ENCODE measurements around the gene LCE1C.

Gene LCE1C

GRCh38 chr1:152777510-152778137 lies 28.8 kb downstream of the LCE1C start:
- no peak for DNase-seq
- peaks cover 3% of the 10 kb centered on the region for H3K27me3 Mint-ChIP-seq
- H3K27ac Mint-ChIP-seq: no peak overlapping the region
- H3K4me1 Mint-ChIP-seq: no peaks in the 10 kb centered on the region
- no peak overlapping the region for H3K4me3 Mint-ChIP-seq
- H3K36me3 Mint-ChIP-seq: no peaks in the 10 kb centered on the region
- no peaks in the 10 kb centered on the region for H3K9me3 Mint-ChIP-seq
- CTCF ChIA-PET: interaction anchor here (0.7 to 2.5 kb wide), 3 partner anchors 11 to 41 kb away, joined by 3 to 11 read pairs (median 3); no protein-coding TSS in a partner anchor

DNA sequence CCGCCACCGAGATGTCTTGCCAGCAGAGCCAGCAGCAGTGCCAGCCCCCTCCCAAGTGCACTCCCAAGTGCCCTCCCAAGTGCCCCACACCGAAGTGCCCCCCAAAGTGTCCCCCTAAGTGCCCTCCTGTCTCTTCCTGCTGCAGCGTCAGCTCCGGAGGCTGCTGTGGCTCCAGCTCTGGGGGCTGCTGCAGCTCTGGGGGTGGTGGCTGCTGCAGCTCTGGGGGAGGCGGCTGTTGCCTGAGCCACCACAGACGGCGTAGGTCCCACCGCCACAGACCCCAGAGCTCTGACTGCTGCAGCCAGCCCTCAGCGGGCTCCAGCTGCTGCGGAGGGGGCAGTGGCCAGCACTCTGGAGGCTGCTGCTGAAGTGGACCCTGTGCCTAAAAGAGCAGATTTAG lies 30.1 kb downstream of the LCE1C start:
- no peaks in the 10 kb centered on the region for H3K9me3 Mint-ChIP-seq
- CTCF ChIA-PET: interaction anchor here (2.5 kb wide), 1 partner anchor 12 kb away, joined by 11 read pairs; no protein-coding TSS in a partner anchor
- H3K4me3 Mint-ChIP-seq: no peak overlapping the region
- H3K4me1 Mint-ChIP-seq: no peaks in the 10 kb centered on the region
- no peak for DNase-seq
- H3K27me3 Mint-ChIP-seq: peaks cover 3% of the 10 kb centered on the region
- H3K36me3 Mint-ChIP-seq: no peaks in the 10 kb centered on the region
- H3K27ac Mint-ChIP-seq: no peak overlapping the region

DNA sequence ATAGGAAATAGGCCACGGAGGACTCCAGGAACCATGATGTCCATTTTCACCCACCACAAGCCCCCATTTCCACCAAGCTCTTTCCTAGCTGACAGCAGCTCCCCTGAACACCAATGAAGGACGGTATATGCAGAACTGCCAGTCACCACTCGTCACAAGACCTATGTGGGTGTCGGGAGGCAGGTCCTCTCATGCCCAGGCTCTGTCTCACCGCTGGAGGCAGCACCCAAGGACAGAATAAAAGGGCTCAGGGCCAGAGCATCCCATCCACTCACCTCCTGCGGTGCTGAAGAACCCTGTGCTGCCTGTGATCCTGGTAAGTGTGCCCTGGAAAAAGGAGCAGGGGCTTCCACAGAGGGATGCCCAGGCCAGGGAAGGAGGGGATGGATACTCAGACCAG lies 31.6 kb downstream of the LCE1C start, which contains the start of gene LCE1F:
TSS of gene LCE1F (plus strand) at position 266 of the 400 bp plus-strand sequence. CDS start 1,232 bp downstream, outside the sequence.
- Mint-ChIP-seq H3K36me3 (no peaks in the 10 kb centered on the region), H3K27ac (no peak within 1 kb of the TSS), H3K4me3 (no peak within 1 kb of the TSS), H3K27me3 (peaks cover 3% of the 10 kb centered on the region), H3K4me1 (no peaks in the 10 kb centered on the region), H3K9me3 (no peaks in the 10 kb centered on the region)
- no peak for DNase-seq
- CTCF ChIA-PET: no interaction called here

- CTCF ChIA-PET: no interaction called here
These were observed 36.0 kb downstream of the LCE1C start for GRCh38 chr1:152770411-152770810.

DNA sequence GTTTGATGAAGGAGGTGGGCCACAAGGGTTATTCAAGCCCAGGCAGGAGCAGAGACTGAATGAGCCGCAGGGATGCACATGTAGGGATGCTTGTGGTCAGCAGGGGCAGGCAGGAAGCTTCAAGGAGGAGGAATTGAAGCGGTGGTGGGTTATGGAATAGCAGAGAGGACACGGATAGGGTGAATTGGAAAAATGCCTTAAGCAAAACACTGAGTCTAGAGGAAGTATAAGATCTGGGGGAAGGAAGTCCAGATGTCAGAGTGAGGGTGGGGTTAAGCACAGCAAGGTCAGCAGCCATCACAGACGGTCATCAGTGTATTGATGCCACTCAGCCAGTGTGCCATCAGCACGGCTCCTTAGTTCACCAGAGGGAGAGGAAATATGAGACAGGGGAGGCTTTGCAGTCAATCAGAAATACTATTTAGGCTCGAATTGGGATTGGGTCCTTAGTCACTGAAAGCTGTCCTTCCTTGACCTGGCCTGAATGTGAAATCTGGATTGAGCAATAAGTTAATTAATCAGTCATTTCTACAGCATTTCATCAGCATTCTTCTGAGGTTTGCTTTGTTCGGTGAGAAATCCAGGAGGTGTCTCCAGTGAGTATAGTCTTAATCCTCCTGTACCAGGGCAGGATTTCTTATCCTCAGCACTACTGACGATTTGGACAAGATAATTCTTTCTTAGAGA lies 37.5 kb downstream of the LCE1C start:
- CTCF ChIA-PET: no interaction called here
- Mint-ChIP-seq H3K9me3 (no peaks in the 10 kb centered on the region), H3K27me3 (no peaks in the 10 kb centered on the region), H3K4me3 (no peak overlapping the region), H3K4me1 (no peaks in the 10 kb centered on the region), H3K36me3 (no peaks in the 10 kb centered on the region), H3K27ac (no peak overlapping the region)
- DNase-seq: no peak

More at GRCh38 chr1:152770411-152770810, 36.0 kb downstream of the LCE1C start:
- Mint-ChIP-seq H3K27me3 (no peaks in the 10 kb centered on the region), H3K36me3 (no peaks in the 10 kb centered on the region), H3K4me3 (no peak overlapping the region), H3K9me3 (no peaks in the 10 kb centered on the region), H3K27ac (no peak overlapping the region), H3K4me1 (no peaks in the 10 kb centered on the region)
- DNase-seq: no peak

DNA sequence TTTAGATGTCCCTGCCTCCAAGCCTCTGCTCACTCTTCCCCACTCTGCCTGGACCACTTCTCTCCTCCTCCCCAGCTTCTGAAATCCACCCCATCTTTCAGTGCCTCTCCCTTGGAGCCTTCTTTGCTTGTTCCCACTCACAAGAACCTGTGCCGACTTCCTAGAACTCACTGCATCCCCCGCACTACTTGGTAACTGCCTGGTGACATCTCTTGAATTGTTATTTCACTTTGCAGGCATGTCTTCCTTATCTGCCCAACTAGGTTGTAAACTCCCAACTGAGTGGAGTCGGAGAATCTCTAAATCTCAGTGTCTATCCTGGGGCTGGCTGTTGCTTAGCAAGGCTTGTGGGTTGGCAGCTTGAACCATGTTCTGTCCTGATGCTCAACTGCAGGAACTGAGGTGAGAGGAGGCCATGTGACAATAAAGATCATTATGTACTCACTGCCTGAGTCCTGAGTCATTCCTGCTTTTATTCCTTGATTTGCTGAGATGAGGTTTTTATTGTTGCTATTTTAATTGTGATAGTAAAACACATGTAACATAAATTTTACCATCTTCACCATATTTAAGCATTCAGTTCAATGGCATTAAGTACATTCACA lies 44.7 kb downstream of the LCE1C start:
- CTCF ChIA-PET: no interaction called here
- Mint-ChIP-seq H3K4me1 (no peaks in the 10 kb centered on the region), H3K36me3 (no peaks in the 10 kb centered on the region), H3K9me3 (no peaks in the 10 kb centered on the region), H3K4me3 (no peak overlapping the region), H3K27ac (no peak overlapping the region), H3K27me3 (peaks cover 4% of the 10 kb centered on the region)
- DNase-seq: no peak

DNA sequence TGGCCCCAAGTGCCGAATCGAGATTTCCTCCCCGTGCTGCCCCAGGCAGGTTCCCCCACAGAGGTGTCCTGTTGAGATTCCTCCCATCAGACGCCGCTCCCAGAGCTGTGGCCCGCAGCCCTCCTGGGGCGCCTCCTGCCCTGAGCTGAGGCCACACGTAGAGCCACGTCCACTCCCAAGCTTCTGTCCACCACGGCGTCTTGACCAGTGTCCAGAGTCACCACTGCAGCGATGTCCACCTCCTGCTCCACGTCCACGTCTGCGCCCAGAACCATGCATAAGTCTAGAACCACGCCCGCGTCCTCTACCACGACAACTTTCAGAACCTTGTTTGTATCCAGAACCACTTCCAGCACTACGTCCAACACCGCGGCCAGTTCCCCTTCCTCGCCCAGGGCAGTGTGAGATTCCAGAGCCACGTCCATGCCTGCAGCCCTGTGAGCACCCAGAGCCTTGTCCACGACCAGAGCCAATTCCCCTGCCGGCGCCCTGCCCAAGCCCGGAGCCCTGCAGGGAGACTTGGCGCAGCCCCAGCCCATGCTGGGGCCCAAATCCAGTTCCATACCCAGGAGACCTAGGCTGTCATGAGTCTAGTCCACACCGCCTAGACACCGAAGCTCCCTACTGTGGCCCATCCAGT lies 45.8 kb downstream of the LCE1C start:
- no peaks in the 10 kb centered on the region for H3K9me3 Mint-ChIP-seq
- H3K4me3 Mint-ChIP-seq: no peak overlapping the region
- H3K4me1 Mint-ChIP-seq: no peaks in the 10 kb centered on the region
- DNase-seq: no peak
- CTCF ChIA-PET: no interaction called here
- H3K36me3 Mint-ChIP-seq: no peaks in the 10 kb centered on the region
- peaks cover 4% of the 10 kb centered on the region for H3K27me3 Mint-ChIP-seq
- H3K27ac Mint-ChIP-seq: no peak overlapping the region

DNA sequence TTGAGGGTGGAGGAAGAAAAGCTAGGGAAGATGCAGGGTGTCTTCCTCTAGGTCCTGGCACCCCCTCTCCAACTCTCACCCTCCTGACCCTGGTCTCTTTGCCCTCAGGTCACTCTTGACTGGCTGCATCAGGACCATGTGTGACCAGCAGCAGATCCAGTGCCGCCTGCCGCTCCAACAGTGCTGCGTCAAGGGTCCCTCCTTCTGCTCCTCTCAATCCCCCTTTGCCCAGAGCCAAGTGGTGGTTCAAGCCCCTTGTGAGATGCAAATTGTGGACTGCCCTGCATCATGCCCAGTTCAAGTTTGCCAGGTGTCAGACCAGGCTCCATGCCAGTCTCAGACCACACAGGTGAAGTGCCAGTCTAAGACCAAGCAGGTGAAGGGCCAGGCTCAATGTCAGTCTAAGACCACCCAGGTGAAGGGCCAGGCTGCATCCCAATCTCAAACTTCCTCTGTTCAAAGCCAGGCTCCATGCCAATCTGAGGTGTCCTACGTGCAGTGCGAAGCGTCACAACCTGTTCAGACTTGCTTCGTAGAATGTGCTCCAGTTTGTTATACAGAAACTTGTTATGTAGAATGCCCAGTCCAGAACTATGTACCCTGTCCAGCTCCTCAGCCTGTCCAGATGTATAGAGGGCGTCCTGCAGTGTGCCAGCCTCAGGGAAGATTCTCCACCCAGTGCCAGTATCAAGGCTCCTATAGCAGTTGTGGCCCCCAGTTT lies 46.8 kb downstream of the LCE1C start:
- CTCF ChIA-PET: no interaction called here
- no peak for DNase-seq
- H3K36me3 Mint-ChIP-seq: no peaks in the 10 kb centered on the region
- H3K27ac Mint-ChIP-seq: no peak overlapping the region
- no peak overlapping the region for H3K4me3 Mint-ChIP-seq
- H3K27me3 Mint-ChIP-seq: peaks cover 4% of the 10 kb centered on the region
- no peaks in the 10 kb centered on the region for H3K4me1 Mint-ChIP-seq
- H3K9me3 Mint-ChIP-seq: no peaks in the 10 kb centered on the region

DNA sequence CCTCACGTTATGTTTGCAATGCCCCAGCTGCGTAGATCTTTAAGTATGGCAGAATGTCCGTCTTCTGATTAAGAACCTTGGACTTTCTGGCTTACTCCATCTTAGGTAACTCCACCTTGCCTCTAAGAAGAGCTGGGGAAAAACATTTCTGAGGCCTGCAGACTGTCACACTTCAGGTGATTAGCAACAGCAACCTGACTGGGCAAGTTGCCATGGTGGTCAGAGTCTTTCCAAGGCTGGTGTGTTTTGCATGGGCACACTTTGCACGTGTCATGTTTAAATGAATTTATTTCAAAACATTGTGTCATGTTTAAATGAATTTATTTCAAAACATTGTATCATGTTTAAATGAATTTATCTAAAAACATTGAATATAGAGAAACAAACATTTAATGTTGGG lies 47.8 kb downstream of the LCE1C start:
- Mint-ChIP-seq H3K27me3 (peaks cover 4% of the 10 kb centered on the region), H3K27ac (no peak overlapping the region), H3K4me3 (no peak overlapping the region), H3K9me3 (no peaks in the 10 kb centered on the region), H3K4me1 (no peaks in the 10 kb centered on the region), H3K36me3 (no peaks in the 10 kb centered on the region)
- DNase-seq: no peak
- CTCF ChIA-PET: no interaction called here

DNA sequence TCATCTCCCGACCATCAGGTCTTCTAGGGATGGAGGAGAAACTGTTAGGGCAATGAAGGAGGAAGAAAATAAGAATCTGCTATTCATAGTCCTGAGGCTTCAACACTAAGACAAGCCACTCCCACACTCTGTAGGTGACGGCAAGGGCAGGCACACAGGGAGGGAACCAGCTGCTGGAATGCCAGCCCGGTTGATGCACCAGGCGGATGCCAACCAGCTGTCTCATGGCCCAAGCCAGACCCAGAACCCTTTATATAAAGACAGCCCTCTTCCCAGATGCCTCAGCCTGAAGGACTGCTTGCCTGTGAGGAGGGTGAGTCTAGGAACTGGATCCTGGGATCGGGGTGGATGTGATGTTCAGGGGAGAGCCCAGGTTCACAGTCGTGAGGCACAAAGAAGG lies 48.7 kb downstream of the LCE1C start, which contains the start of gene KPRP:
TSS of gene KPRP (plus strand) at position 279 of the 400 bp plus-strand sequence. CDS start 1,564 bp downstream, outside the sequence.
- CTCF ChIA-PET: no interaction called here
- H3K4me1 Mint-ChIP-seq: no peaks in the 10 kb centered on the region
- H3K9me3 Mint-ChIP-seq: no peaks in the 10 kb centered on the region
- H3K27ac Mint-ChIP-seq: no peak within 1 kb of the TSS
- no peaks in the 10 kb centered on the region for H3K36me3 Mint-ChIP-seq
- no peak for DNase-seq
- peaks cover 4% of the 10 kb centered on the region for H3K27me3 Mint-ChIP-seq
- H3K4me3 Mint-ChIP-seq: no peak within 1 kb of the TSS

- no peak overlapping the region for H3K4me3 Mint-ChIP-seq
- H3K27ac Mint-ChIP-seq: no peak overlapping the region
- H3K4me1 Mint-ChIP-seq: no peaks in the 10 kb centered on the region
- CTCF ChIA-PET: no interaction called here
- no peaks in the 10 kb centered on the region for H3K9me3 Mint-ChIP-seq
- H3K36me3 Mint-ChIP-seq: no peaks in the 10 kb centered on the region
- DNase-seq: no peak
- H3K27me3 Mint-ChIP-seq: peaks cover 4% of the 10 kb centered on the region
These were observed 49.6 kb downstream of the LCE1C start for GRCh38 chr1:152756872-152757271.
